Hepatic stellate cell (primary cell): ENCODE data around the gene SEC24D.
A peak's percentile ranks its signal among the peaks of the same experiment; 100 is the strongest.
"Not testable (repeated sequence)": the region's sequence is repeated elsewhere in the genome, so short reads cannot be mapped to it uniquely, and the experiment has no call there.

Source experiments
- DNase-seq: peaks from one replicate; pipeline ENCODE4 v3.0.0; 2011; ENCODE audit warnings: low spot score

The SEC24D gene

DNA sequence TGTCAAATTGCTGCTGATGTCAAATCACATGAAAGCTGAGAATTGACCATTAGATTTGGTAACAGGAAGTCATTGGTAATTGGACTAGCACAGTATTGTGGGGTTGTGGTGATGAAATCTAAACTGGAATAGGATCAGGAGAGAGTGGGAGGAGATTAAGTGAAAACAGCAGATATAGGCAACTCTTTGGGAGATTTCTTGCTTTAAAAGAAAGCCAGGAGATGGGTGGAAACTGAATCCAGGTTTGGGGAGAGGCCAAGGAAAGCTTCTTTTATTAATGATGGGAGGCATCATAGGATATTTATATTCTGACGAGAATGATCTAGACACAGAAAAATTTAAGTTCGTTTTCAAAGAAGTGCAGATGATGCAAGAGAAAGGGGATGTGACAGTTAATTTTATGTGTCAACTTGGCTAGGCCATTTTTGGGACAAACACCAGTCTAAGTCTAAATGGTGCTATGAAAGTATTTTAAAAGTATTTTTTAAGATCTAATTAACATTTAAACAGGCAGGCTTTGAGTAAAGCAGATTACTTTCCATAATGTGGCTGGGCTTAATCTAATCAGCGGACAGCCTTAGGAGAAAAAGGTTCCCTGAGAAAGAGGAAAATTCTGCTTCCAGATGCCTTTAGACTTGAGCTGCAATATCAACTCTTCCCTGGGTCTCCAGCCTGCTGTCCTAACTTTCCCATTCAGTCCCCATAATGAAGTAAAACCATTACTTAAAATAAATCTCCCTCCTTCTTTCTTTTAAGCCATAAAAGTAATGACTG lies 24.7 kb downstream of the SEC24D start:
- peak; percentile 43 for DNase-seq

DNA sequence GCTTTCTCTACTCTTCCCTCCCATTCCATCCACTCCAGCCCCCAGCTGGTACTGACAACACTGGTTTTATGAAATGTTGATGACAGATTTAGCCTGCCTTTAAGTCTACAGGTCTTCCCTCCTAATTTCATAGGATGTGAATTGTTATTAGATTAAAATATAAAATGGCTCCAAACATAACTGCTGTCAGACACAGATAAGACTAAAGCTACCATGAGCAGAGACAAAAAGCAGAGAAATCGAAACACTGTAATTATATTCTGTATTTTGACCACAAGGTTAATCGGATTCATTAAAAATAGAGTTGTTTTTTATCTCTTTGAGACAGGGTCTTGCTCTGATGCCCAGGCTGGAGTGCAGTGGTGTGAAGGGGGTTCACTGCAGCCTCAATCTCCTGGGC lies 28.3 kb downstream of the SEC24D start:
- no peak for DNase-seq

DNA sequence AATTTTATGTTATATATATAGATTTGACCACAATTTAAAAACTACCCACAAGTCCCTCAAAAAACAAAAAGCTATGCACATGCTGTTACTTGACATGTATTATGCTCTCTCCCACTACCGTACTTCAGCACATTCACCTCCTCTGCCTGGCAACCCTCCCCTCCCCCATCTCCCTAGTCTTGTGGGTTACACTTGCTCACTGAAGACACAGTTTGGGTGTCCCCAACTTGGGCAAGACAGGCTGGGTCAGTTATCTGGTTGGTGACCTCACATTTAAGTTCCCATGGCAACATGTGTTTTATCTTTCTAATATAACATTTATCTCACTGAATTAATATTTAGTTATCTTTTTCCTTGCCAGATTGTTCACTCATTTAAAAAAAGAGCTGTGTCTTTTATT lies 32.7 kb downstream of the SEC24D start:
- DNase-seq: no peak

DNA sequence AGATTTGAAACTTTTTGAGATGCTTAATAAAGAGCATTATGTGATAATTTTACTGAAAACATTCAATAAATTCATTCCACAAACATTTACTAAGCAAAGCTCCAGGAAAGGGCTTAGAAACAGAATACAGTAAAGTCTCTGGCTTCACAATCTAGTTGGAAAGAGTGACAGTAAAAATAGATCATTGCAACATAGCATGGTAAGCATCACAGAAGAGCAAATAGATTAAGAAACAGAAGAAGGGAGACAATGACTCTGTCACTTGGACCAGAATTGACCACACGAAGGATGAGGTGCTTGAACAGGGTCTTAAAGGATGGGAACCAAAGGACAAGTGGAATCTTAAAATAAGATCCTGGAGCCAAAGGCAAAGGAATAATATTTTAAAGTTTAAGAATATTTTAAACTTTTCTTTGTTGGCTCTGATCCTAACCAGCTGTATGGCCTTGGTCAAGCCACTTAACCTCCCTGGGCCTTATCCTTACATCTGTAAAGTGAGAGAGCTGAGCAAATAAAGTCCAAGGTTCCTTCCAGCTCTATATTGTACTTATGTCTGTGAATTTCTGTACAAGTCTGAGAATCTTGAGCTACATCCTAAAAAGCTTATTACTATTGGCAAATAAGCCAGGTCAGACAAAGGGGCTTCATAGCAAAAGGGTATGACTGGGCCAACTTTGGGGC lies 33.9 kb downstream of the SEC24D start:
- no peak for DNase-seq

DNA sequence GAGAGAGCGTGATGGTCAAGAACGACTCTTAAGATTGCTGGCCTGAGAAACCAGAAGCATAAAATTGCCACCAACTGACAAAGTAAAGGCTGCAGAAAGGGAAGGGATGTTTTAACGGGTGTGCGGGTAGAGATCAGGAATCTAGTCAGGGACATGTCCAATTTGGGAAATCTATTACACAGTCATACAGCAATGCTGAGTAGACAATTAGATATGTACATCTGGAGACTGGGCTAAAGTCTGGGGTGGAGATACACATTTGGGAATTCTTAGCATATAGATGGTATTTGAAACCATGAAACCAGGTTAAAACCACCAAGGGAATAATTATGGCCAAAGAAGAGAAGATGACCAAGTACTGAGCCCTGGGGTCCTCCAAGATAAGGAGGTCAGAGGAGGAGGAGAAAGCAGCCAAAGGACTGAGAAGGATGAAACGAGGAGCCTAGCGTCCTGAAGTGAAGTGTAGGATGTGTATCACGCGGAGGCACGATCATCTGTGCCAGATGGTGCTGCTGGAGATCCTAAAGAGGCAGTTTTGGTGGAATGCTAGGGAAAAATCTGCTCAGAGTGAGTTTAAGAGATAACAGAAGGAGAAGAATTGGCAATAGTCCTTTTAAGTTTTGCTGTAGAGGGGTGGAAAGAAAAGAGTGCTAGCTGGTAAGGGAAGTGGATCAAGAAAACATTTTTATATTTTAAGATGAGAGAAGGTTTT lies 36.5 kb downstream of the SEC24D start:
- no peak for DNase-seq

DNA sequence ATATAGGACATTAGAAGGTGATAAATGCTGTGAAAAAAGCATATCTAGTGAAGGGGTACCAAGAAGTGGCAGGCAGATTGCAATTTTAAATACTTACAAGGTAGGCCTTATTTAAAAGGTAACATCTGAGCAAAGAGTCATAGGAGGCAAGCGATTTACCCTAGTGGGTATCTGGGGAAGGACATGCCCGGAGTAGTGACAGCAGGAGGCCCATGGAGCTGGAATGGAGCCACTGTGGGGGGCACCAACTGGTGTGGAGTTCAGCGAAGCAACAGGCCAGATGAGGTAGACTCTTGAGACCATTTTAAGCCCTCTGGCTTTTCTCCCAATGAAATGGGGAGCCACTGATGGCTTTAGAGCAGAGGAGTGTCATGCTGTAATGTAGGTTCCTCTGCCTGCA lies 37.3 kb downstream of the SEC24D start:
- no peak for DNase-seq

DNA sequence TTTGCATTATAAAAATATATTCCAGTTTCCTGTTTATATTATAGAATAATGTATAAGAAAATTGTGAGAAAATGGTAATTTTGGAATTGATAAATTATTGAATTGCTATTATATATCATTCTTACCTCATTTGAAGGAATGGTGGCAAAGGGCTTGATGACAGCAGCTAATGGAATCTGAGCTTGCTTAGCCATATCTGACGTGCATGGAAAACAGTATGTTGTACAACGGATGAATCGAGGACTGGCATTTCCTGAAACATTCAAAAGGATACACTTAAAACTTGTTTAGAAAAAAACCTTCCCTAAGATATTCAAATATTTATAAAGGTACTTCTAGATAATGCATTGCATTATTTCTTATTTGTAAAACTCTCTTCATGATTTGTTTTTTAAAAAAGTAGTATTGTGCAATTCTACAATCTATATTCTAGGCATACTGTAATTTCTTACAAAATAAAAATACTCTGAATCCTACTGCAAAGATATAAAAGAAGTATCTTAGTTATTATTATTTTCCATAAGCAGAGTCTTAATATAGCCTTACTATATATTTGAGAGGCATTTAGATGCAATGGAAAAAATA lies 38.3 kb downstream of the SEC24D start:
- DNase-seq: peak; percentile 49

DNA sequence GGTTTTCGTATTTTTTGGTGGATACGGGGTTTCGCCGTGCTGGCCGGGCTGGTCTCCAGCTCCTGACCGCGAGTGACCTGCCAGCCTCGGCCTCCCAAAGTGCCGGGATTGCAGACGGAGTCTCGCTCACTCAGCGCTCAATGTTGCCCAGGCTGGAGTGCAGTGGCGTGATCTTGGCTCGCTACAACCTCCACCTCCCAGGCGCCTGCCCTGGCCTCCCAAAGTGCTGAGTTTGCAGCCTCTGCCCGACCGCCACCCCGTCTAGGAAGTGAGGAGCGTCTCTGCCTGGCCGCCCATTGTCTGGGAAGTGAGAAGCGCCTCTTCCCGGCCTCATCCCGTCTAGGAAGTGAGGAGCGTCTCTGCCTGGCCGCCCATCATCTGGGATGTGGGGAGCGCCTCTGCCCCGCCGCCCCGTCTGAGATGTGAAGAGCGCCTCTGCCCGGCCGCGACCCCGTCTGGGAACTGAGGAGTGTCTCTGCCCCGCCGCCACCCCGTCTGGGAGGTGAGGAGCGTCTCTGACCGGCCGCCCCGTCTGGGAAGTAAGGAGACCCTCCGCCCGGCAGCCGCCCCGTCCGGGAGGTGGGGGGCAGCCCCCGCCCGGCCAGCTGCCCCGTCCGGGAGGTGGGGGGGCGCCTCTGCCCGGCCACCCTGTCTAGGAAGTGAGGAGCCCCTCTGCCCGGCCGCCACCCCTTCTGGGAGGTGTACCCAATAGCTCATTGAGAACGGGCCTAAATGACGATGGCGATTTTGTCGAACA lies 44.1 kb downstream of the SEC24D start:
- DNase-seq: not testable (repeated sequence)

DNA sequence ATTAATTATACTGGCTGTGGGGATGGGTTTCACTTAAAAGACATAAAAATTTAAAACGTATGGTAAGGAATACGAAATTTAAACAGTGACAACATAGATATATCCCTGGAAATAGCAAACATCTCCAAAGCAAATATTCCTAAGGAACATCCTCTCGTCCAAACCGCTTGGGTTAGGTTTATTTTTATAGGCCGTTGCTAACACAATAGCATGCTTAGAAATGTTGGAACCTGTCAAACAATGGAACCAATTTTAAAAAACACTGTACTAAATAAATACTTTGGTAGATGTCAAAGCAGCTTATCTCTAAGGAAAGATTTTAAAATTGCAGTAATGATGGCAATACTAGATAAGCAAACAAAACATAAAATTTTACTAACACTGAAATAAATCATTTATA lies 45.4 kb downstream of the SEC24D start:
- no peak for DNase-seq

DNA sequence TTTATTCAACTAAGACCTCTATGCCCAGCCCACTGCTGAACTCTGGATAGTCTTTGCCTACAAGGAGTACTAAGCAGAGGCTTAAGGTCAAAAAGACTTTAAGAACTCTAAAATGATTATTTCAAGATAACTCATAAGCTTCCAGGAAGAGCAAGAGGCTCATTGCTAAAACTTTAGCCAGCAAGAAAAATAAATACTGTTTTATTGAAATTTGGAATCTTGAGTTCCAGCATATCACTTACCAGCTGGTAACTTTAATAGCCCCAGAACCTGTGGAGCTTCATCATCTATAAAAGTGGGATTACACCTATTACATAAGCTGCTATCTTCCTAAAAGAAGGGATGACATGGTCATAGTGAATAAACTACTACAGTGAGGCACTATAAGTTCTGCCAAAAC lies 47.0 kb downstream of the SEC24D start:
- no peak for DNase-seq

DNA sequence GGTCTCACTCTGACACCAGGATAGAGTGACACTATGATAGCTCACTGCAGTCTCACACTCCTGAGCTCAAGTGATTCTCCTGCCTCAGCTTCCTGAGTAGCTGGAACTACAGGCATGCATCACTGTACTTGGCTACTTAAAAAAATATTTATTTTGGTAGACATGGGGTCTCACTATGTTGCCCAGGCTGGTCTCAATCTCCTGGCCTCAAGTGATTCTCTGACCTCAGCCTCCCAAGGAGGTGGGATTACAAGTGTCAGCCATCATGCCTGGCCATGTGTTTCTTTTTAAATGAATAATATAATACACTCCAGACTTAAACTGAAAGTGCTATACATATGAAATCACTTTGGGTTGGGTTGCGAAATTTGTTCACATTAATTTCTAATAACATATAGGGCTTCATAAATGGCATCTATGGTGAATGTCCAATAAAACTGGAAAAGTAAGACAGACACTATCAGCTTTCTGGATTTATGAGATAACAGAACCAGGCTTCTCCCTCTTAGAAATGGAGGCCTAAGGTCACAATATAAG lies 48.0 kb downstream of the SEC24D start:
- no peak for DNase-seq

DNA sequence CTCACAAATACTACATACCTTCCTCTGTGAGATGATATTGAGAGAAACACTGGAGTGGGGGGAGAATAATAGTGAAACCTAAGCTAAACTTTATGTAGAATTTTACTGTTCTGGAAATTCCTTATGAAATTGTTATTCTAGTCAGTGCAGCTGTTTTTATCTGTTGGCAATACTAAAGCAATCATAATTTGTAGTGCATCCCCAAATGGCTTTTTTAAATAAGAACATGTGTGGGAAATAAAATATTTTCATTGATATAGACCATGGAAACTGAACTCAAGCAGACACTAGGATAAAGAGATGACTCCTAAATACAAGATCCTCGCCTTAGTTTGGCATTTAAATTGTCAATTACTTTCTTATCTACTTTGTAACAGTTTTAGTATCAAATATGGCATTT lies 51.1 kb downstream of the SEC24D start:
- DNase-seq: no peak

DNA sequence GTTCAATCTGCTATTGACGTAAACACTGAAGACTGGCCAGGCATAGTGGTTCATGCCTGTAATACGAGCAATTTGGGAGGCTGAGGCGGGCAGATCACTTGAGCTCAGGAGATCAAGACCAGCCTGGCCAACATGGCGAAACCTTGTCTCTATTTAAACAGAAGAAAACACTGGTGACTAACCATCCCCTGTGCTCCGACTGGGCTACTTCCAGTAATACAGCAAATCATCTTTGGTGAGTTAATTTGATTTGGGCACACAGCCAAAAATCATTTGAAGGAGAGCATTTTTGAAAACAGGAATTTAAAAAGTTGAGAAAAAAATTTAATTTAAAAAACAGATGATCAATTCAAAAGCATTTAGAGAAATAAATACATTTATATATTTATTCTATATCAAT lies 52.0 kb downstream of the SEC24D start:
- DNase-seq: no peak

DNA sequence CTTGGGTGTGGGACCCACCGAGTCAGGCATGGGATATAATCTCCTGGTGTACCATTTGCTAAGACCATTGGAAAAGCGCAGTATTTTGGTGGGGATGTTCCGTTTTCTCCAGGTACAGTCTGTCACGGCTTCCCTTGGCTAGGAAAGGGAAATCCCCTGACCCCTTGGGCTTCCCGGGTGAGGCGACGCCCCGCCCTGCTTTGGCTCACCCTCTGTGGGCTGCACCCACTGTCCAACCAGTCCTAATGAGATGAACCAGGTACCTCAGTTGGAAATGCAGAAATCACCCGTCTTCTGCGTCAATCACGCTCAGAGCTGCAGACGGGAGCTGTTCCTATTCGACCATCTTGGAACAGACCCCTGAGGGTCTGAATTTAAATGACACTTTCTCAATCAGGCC lies 53.0 kb downstream of the SEC24D start:
- not testable (repeated sequence) for DNase-seq

DNA sequence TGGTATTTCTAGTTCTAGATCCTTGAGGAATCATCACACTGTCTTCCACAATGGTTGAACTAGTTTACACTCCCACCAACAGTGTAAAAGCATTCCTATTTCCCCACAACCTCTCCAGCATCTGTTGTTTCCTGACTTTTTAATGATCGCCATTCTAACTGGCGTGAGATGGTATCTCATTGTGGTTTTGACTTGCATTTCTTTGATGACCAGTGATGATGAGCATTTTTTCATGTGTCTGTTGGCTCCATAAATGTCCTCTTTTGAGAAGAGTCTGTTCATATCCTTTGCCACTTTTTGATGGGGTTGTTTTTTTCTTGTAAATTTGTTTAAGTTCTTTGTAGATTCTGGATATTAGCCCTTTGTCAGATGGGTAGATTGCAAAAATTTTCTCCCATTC lies 58.3 kb downstream of the SEC24D start:
- DNase-seq: not testable (repeated sequence)

DNA sequence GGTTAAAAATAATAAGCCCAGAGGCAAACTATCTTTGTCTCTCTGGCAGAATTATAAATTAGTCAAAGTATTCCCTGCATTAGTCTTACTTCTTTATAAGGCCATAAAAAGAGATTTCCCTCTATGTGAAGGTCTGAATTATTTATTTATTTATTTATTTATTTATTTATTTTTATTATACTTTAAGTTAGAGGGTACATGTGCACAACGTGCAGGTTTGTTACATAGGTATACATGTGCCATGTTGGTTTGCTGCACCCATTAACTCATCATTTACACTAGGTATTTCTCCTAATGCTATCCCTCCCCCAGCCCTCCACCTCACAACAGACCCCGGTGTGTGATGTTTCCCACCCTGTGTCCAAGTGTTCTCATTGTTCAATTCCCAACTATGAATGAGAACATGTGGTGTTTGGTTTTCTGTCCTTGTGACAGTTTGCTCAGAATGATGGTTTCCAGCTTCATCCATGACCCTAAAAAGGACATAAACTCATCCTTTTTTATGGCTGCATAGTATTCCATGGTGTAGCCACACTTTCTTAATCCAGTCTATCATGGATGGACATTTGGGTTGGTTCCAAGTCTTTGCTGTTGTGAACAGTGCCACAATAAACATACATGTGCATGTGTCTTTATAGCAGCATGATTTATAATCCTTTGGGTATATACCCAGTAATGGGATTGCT lies 58.8 kb downstream of the SEC24D start:
- not testable (repeated sequence) for DNase-seq

DNA sequence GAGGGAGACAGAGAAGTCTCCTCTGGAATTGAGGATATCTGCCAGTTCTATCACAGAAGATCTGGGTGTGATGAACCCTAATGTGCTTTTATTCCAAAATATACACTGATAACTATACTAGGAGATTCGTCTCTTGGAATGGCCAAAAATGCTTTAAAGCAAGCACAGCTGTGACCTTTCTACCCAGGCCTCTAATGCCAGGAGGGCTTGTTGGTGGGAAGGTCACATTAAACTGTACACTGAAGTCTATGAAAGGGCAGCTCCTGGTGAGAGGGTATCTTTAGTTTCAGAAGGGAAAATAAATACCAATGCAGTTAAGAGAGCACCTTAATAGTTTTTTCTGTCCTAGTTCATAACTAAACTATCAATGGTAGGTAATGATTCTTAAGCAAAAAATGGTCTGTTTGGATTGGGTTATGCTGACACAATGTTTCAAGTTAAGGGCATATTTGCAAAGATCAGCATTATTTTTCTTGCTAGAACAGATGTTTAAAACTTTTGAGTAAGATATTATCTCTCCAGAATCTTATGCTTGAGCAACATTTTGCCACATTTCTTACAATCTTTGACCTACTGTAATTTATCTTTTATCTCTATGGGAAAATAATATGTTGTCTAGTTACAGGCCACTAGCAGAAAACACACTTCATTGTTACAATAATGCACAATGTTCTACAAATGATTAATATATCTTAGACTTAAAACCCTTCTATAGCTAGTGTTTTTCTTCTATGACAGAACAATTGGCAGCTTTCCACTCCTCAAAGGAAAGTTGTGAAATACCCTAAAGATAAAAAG lies 59.6 kb downstream of the SEC24D start:
- DNase-seq: no peak

DNA sequence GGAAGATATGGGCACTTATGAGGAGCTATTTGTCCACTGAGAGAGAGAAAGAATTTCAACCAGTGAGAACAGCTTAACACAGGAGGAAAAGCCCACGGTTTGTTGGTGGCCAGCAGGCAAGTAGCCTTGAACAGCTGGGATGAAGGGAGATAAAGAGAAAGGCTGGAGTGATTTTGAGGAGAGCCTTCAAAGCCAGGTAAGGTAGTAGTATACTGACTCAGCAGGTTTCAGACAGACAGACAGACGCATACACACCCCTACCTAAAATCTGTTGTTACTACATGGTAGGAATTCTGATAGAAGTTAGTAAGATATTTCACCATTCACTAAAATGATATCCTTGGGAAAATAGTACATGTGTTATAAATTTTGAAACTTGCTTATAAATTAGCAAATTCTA lies 60.5 kb downstream of the SEC24D start:
- DNase-seq: no peak

DNA sequence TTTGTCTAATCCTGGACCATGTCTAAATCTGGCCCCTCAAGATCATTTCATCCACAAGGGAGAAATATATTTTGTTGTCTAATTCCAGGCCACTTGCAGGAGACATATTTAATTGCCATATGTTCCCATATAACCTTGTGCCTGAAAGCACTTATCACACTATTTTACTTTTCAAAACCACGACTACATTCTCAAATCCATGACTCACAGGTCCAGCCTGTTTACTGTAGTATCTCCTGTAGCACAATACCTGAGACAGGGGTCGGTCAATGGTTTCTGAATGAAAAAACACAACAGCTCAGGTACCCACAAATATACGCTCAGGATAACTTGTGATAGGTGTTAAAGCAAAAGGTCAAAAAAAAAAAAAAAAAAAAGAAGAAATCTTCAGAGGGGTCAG lies 60.9 kb downstream of the SEC24D start:
- DNase-seq: no peak

DNA sequence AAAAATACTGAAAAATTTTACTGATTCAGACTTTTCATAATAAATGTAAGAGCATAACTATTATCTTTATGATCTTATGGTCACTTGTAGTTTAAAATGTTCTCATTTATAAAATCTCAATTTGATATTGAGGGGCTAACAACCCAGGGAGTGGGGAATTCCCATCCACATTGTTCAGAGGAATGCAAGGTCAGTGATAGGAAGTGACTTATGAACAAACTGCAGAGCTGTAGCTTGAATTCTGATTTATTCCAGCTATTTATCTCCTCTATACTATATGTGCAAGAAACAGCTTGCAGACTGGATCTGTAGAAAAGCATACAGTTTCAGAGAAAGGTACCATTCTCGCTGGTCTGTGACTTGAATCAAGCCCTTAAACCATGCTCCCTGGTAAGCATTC lies 61.6 kb downstream of the SEC24D start:
- no peak for DNase-seq
